NCI-H1436 (cell line): Measurements from ENCODE around the gene MIER1.
"Not testable (repeated sequence)": the region's sequence is repeated elsewhere in the genome, so short reads cannot be mapped to it uniquely, and the experiment has no call there.

Source experiments
- DNase-seq: peaks from one replicate; lab custom pipeline; 2025; lab: John Stamatoyannopoulos, UW

The MIER1 gene

DNA sequence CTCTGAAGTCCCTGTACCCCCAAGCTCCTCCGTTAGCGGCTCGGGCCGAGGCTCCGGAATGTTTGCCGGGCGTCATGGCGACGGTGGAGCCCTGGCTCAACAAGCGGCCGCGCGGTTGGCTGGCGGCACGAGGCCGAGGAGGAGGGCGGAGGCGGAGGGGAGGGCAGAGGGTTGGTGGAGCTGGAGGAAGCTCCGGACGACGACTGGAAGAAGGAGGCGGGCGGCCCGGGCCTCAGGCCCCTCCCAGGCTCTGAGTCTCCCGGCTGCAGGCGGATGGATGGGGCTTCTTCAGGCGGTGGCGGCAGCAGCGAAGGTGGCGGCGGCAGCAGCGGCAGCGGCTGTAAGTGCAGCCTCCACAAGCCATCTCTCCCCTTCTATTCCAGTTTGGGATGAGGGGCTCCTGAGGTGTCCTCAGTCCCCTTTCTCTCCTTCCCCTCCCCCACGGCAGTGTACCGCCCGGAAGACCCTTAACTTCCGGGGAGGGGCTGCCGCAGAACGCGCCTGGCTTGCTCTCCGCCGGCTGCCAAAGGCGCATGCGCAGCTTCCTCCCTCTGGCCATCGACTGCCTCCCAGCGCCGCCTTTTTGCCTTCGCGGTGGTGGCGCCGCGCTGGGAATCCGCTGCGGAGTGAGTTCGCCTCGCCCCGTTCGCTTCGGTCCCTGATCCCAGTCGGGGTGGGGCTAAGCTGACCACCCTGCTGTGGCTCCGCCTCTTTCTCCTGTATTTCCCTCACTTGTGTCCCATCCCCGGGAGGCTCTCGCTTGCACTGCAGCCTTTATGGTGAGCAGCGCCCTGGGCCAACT lies at the start of gene MIER1, which contains the start of gene DNAI4:
Gene MIER1, plus strand, starts transcription at position 235 of the 802 bp plus-strand sequence. Its CDS starts 39 bp downstream, at position 274.
Gene DNAI4, minus strand, starts transcription at position 101 of the 802 bp plus-strand sequence. Its CDS starts 25 bp downstream, at position 76.
- DNase-seq: peak; percentile 96

DNA sequence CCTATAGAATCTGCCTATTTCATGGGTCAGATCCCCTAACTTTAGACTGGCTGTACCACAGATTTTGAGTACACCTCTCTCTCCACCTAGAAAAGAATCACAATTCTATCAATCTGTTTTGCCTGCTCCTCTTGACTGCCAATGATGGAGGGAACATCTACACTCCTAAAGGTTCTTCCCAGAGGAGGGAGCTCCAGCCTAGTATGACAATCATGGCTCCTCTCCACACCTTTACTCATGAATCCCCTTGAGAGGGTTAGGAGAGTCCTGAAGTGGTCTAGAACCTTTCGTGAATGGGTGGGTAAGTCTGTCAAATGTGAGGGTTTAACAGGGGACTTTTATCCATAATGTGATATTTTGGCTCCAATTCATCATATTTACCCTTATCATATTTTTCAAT lies 48.1 kb upstream of the MIER1 start:
- no peak for DNase-seq

DNA sequence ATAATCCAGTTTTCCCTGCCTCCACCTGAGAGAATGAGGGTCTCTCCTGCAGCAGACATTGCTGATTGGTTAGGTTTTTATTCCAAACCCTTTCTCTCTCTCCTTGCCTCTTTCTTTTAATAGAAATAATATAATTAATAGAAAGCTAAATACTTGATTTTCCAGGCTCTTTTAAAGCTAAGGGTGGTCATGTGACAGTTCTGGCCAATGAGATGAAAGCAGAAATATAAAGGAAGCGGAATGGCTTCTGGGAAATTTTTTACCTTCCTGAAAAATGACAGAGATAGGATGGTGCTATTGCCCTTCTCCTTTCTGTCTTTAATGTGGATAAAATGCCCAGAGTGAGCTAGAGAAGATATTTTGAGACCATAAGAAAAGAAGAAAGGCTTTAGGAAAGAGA lies 35.8 kb upstream of the MIER1 start:
- DNase-seq: no peak

DNA sequence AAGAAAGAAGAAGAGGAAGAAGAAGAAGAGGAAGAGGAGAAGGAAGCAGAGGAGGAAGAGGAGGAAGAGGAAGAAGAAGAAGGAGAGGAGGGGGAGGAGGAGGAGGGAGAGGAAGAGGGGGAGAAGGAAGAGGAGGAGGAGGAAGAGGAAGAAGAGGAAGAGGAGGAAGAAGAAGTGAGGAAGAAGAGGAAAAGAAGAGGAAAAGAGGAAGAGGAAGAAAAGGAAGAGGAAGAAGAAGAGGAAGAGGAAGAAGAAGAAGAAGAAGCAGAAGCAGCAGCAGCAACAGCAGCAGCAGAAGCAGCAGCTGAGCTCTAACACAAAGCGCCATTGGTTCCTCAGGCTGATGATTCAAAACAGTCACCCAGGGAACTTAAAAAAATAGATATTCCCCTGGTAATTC lies 34.2 kb upstream of the MIER1 start:
- no peak for DNase-seq

DNA sequence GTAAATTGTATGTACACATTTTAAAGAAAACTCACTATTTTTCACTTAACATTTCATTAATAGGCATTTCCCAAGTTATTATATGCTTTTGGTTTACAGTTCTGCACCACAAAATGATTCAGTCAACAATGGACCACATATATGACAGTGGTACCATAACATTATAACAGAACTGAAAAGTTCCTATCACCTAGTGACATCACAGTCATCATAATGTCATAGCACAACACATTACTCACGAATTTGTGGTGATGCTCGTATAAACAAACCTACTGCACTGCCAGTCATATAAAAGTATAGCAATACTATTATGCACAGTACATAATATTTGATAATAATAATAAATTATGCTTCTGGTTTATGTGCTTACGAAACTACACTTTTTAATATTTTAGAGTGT lies 31.1 kb upstream of the MIER1 start:
- DNase-seq: no peak

DNA sequence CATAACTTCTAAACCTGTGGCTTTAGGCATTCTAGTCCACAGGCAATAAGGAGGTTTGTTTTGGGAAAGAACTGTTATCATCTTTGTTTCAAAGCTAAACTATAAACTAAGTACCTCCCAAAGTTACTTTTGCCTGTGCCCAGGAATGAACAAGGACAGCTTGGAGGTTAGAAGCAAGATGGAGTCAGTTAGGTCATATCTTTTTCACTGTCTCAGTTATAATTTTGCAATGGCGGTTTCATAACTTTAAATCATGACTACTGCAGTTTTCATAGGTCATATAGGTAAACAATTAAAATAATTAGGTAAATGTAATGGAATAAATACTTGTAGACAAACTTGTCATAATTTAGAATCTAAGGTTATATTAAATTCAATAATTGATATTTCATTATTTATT lies 9.6 kb upstream of the MIER1 start:
- not testable (repeated sequence) for DNase-seq

DNA sequence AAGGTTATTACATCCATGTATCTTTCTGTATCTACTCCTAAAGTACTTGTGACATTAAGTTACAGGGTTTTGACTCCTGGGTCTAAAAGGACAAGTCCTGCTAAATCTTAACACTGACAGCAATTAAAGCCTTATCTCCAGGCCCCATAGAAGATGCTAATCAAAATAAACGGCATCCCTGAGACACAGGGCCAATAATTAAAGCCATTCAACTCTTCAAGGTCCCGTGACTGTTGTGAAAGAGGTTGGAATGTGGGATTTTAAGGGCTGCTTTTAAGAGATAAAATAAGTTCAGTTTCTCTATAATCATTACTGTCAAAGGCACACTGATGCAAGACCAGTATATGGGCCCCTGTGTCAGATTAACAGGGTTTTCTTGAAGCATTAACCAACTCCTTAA lies 8.5 kb upstream of the MIER1 start:
- DNase-seq: no peak

DNA sequence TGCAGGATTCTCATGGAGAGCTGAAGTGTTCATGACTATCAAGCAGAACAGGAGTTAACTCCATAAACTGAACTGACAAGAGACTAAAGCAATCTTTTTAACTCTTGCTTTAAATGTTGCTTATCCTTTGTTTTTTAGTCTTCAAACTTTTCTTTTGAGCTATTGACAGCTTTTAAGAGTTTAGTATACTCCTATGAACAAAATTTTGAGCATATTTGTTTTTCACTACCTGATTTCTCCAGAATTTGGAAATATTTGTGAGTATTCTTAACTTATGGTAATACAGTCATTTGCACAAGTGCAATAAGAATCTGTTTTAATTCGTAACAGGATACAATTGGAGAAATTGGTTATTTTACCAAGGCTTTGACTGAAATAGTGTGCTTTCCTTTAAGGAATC lies 7.3 kb upstream of the MIER1 start:
- no peak for DNase-seq

DNA sequence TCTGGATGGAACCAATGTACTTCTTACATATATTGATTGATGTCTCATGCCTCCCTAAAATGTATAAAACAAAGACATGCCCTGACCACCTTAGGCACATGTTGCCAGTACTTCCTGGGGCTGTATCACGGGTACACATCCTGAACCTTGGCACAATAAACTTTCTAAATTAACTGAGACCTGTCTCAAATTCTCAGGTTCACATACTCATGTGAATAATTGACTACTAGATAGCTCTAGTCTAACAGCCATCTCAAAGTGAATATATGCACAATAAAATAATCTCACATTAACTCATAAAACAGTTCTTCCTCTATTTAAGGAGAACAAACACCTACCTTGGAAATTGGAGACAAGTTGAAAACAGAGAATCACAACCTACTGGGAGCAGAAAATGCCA lies 5.7 kb upstream of the MIER1 start:
- no peak for DNase-seq

DNA sequence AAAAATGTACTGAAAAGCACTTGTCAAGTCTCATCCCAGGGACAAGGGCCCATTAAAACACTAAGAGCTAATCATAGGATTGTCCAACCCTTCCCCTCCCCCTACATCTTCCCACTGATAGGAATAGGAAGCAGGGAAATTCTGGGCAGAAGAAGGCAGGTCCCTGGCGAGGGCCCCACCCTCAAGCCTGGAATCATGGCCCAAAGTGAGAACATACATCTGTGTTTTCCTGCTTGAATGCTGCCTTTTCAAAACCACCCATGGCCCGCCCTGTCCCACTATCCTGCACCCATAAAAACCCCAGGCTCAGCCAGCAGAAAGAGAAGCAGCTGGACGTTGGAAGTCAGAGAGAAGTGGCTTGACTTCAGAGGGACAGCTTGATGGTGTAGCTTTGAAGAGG lies 5.0 kb upstream of the MIER1 start:
- no peak for DNase-seq

DNA sequence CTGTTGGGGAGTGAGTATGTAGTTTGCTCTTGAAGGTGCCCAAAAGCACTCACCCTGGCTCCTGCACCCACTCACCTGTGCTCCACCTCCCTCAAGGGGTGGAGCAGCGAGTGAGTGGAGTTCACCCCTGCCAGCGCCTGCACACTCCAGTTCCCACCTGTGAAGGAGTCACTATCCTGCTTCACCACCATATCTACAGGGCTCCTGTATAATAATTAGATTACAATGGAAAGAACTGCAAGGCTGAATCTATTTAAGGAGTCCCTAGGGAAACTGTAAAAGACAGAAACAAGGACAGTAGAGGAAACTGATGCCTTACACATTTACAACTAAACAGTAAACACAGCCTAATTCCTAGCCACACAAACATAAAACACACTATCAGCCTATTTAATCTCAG lies 4.2 kb upstream of the MIER1 start:
- no peak for DNase-seq

DNA sequence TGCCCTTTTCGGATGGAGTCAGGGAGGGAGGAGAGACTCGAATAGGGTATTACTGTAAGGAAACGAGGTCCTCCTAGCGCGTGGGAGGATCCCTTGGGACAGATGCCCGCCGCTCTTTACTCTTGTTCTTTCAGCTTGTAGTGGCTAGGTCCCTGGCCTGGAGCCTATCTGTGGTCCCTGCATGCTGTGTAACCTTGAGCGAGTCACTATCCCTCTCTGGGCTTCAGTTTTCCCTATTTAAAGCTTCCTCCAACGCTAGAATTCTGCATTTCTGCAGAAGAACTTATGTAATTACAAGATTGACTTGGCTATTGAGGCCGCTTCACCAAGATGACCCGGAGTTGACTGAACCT lies 744 bp downstream of the MIER1 start:
- peak; percentile 30 for DNase-seq

DNA sequence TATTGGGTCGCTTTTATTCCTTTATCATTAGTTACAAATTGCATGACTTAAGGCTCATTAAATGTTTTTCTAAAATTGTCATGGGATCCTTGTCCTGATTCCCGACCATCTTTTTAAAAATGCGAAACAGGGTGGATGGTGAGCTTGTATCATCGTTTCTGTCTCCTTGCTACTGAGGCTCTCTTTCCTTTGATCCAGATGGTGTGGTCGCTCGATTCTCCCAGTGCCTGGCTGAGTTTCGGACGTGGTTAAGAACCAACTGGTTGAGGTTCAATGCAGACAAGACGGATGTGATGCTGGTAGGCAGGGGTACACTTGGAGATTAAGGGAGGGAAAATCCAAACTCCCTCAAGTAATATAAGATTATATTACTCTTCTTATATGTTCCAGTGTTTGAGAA lies 1.2 kb downstream of the MIER1 start:
- DNase-seq: no peak

DNA sequence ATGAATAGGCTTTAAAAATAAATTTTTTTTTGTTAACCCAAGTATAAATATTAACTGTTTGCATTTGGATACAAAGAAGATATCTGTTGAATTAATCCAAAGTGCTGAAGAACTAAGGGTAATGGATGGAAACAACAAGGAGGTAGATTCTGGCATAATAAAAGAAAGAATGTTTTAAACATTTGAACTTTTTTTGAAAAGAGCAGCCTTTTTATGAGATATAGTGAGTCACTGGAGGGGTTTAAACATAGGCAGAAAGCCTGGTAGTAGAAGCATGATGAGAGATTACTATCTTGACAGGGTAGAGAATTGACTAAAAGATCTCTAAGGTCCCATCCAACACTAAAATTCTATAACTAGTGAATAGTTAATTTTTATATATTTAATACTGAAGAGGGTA lies 2.7 kb downstream of the MIER1 start:
- DNase-seq: no peak

DNA sequence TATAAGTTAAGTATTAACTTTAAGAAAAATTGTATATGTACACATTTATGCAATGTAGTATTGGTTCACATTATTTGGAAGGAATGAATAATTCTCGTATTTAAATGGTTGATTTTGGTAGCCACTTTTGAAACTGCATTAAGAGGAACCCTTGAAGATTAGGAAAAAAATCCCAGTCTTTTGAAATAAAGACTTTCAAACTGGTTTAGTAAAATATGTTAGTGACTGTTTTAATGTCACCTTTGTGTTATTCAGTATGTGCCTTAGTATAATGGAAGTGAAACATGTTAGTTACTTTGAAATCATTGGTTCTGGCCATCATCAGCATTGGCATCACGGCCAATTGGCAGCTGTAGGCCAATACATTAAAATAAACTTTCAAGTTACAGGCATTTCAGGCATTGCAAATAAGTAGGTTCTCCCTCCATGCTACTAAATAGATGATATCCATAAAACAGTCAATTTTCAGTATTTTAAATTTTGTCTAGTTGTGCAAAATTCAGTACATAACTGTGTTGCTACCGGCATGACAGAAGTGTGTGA lies 4.4 kb downstream of the MIER1 start:
- no peak for DNase-seq

DNA sequence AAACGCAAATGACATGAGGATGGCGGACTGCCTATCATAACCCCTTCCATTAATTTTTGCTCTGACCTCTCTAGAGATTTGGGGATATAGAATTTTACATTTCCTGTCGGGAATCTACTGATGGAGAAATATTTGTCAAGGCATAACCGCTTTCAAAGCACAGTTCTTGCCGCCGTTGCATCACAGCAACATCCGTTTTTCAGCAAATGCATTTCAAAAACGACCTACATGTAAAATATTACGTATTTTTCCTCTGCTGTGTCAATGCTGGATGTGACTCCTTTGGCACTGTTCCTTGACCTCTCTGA lies 4.9 kb downstream of the MIER1 start:
- no peak for DNase-seq

DNA sequence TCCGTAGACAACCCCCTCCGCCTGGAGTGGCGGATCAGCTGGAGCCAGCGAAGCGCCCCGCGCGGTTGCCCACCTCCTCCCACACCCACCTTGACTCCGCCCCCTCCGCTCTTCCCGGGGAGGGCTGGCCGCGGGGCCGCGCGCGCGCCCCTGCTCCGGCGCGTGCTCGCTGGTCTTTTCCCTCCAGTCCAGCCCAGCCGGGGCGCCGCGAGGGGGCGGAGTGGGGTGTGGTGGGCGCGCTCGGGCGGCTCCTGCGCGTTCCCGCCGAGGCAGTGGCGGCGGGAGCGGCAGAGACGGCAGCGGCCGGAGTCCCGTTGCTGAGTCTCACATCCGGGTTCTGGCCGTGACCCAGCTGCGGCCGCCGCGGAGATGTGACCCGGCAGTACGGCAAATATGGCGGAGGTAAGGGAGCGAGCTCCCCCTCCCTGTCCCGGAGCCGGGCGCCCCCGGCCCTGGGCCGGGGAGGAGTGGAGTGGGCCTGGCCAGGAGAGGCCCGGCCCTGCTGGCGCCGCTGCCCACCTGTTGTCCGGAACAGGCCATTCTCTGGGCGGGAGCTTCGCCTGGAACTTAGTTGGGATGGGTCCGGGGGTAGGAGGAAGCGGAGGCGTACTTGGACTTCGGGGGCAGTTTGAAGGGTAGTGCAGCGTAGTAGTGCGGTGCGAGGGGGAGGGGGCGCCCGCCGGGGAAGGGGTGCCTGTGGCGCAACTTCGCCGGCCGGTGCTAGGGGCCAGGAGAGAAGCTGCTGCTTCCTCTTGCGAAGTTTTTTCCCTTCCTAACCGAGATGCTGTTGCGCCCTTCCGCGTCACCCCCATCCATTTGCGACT lies 5.4 kb downstream of the MIER1 start:
- DNase-seq: peak; percentile 93

DNA sequence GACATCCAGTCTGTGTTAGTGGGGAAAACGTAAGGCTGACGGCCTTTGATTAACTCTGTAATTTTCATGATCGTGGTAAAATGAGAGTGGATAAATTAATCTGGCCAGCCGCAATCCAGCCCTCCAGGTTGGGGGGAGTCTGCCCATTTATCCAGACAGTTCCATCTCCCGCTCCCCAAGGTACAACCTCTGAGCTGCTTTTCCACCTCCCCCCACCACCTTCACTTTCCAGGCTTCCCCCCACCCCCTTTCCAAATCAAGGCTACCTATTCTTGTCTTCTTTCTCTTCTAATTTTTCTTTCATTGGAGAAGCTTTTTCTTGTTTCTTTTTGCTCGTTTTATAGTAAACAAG lies 6.0 kb downstream of the MIER1 start:
- DNase-seq: no peak

DNA sequence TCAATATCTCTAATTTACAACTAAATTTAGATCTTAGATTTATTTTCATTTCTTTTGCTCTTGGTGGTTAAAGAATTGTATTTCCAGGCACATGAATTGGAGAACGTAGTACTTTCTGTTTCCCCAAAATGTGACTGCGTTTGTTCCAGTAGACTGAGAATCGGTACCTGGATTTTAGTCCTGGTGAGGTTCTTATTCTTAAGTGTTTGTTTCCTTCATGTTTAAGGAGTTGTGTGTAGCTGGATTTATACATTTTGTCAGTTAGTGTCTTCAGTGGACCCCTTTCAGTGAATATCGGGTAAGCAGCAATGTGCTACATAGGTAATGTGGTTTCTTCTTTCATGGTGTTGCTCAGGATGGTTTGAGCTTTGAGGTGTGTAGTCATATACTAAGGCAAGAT lies 6.8 kb downstream of the MIER1 start:
- no peak for DNase-seq

DNA sequence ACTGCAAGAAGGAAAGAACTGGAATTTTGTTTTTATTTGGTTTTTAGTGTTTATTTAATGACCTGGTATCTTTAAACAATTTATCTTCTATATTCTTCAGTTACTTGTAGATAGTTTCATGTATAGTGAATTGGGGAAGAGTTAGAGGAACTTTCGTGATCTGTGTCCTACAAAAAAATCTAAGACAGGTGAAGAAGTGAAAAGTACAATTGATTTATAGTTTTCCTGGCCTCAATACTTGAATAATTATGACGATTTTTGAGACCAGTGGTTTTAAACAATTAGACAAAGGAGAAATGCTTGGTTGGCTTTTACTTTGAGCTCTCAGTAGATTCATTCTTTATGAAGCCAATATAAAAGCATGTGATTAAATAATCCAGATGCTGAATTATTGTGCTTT lies 7.5 kb downstream of the MIER1 start:
- no peak for DNase-seq

DNA sequence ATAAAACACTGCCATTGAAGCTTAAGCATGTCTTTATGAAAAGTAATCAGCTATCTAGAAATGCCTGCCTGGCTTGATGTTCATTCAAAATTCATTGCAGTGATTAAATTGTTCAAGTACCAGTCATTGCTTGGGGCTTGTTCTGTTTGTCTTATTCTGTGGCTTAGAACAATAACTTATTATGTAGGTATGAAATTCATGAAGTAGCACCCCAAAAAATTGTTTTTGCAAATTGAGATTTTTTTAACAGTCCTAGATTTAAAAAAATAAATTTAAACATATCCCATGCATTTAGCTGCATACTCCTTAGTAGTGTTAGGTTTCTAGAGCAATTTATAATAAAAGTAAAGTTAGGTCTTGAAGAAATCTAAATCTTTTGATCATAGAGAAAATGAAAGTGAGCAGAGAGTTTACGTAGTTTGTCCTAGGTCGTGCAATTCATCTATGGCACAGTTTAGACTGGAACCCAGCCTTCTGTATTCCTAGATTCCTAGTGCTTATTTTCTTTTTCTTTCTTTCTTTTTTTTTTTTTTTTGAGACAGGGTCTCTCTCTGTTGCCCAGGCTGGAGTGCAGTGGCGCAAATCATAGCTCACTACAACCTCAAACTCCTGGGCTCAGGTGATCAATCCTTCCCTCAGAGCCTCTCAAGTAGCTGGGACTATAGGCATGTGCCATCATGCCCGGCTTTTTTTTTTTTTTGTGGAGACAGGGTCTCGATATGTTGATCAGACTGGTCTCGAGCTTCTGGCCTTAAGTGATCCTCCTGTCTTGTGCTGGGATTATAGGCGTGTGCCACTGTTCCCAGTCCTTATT lies 9.3 kb downstream of the MIER1 start:
- DNase-seq: no peak

DNA sequence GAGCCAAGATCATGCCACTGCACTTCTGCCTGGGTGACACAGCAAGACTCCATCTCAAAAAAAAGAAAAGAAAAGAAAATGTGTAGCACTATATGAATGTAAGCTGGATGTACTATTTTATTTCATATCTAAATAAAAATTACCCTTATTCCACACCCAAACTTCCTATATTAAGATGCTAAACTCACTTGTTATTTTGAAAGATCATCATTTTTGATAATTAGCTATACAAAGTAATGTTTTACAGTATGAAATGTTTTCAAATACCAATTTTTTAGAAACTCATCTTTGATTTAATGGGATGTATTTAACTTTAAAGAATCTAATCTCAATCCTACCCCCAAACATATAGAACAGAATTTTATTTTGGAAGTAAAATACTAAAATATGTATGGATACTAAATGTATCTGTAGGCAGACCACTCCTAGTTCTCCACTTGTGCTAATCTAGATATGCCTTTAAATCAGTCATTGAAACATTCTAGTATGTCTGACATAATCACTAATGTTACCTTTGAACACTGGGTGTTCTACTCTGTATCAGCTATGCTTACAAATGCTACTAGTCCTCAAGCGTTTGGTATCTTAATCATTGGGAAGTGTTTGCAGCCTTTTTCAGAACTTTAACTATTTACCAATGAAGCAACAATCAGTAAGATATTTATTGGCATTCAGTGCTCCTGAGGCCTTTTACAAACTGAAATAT lies 12.9 kb downstream of the MIER1 start:
- DNase-seq: no peak
